Kasumi-1 (cell line): ENCODE data around the gene DEFB115.
"Not testable (repeated sequence)": the region's sequence is repeated elsewhere in the genome, so short reads cannot be mapped to it uniquely, and the experiment has no call there.

Experiments
- DNase-seq, 2 experiments: peaks; one replicate each; lab custom pipeline; 2025; lab: John Stamatoyannopoulos, UW

The DEFB115 gene

DNA sequence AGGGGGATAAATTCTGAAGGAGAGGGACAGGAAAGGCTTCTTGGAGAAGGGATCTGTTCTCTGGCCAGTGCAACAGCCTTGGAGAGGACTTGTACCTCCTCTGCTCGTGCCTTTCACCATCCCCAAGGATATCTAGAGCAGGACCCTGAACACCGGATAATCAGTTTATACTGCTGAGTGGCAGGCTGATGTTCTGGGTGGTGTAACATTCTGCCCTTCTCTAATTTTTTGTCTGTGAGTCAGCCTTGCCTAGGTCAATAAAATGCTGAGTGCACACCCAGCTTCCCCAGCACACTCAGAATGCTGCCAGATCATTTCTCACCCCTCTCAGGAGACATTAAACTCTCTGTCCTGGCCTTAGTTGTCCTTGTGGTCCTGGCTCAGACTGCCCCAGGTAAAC, at the start of gene DEFB115:
Gene DEFB115 (plus strand): TSS at position 301 of the 400 bp plus-strand sequence. CDS start 0 bp downstream, at position 301.
- no peak for DNase-seq

GRCh38 chr20:31236953-31237352, 20.5 kb upstream of the DEFB115 start:
- DNase-seq = no peak

- no peak for DNase-seq
Observed at GRCh38 chr20:31237763-31238162, 19.7 kb upstream of the DEFB115 start.

GRCh38 chr20:31239139-31239538, 18.3 kb upstream of the DEFB115 start:
- DNase-seq = no peak

DNA sequence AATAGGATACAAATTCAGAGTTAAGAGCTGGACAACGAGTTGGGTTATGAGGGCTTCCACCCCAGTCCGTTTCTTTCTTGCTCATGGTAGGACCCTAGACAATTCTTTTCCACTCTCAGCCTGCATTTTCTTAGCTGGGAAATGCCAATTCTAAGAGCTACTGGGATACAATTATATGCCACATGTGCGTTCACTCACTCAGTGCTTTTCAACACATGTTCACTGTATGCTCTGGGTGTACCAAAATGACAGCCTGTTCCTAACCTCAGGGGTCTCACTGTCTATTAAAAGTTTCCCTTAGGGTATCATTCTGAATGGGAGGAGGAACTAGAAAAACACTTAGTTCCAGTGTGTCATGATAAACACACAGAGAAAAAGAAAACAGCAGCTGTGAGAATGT, 505 bp upstream of the DEFB115 start:
- DNase-seq = no peak

- DNase-seq = peak; percentile 72
Observed at GRCh38 chr20:31260326-31260932, 3.0 kb downstream of the DEFB115 start.

DNA sequence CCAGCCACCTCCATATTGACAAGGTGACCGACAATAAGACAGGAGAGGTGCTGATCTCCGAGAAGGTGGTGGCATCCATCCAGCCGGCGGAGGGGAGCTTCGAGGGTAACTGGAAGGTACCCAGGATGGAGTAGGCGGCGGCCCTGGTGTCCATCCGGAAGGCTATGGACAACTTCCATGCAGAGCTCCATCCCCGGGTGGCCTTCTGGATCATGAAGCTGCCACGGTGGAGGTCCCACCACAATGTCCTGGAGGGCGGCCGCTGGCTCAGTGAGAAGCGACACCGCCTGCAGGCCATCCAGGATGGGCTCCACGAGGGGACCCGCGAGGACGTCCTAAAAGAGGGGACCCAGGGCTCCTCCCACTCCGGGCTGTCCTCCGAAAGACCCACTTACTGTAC, 17.0 kb downstream of the DEFB115 start:
- no peak for DNase-seq

GRCh38 chr20:31278178-31278577, 20.7 kb downstream of the DEFB115 start:
- no peak for DNase-seq

- DNase-seq = not testable (repeated sequence)
Observed at GRCh38 chr20:31284964-31285363, 27.5 kb downstream of the DEFB115 start.

DNA sequence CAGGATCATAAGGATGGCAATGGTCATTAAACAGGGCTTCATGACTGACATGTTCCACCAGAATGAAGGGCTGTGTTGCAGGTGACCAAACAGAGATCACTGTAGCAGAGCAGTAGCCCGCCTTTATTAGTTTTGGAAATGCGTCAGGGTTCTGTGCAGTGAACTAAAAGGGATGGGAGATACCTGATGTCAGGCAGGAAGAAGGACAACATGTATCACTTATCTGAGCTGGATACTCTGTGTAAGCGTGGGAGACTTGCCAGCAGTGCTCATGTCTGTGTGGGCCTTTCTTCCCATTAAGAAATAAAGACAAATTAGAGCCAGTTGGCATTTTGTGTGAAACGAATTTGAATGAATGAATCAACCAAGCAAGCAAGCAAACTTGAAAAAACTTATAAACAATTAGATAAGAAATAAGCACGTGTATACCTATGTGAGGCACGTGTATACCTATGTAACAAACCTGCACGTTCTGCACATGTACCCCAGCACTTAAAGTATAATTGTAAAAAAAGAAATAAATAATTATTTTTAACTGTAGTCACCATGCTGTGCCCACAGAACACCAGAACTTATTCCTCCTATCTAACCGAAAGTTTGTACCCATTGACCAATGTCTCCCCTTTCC, 51.2 kb downstream of the DEFB115 start, which contains the start of gene DEFB116:
Gene DEFB116 (minus strand): TSS at position 51 of the 628 bp plus-strand sequence. CDS start 0 bp downstream, at position 51.
- DNase-seq = no peak
